HG02610 (cell line): ENCODE measurements around the gene PTPRD.

Experiments
- ATAC-seq: cut with Tn5 transposase; IDR thresholded peaks from one replicate; pipeline ENCODE4 v1.9.1; 2021; ENCODE audit warnings: mild to moderate bottlenecking, moderate library complexity; ENCODE audit not compliant: unreplicated experiment

PTPRD gene

GRCh38 chr9:10059044-10059443, 553.8 kb downstream of the PTPRD start:
- no peak for ATAC-seq

- no peak for ATAC-seq
Measured at GRCh38 chr9:10055886-10056395, 556.9 kb downstream of the PTPRD start.

- no peak for ATAC-seq
Measured at GRCh38 chr9:10054456-10054855, 558.3 kb downstream of the PTPRD start.

DNA sequence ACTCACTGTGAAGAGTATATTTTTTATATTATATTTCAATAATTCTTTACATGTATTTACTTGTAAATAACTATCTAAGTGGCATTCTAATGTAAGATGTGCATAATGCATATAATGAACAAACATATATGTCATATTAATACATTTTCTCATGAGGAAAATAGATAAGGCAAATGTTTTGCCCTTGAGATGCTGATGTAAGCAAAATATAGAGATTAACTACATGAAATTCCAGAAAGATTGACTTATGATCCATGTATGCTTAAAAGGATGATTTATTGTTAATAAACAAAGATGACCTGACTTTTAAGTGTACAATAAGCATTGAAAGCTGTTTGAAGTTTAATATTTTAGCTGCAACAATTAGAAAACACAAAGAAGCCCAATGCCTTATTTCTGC, 559.9 kb downstream of the PTPRD start:
- no peak for ATAC-seq

DNA sequence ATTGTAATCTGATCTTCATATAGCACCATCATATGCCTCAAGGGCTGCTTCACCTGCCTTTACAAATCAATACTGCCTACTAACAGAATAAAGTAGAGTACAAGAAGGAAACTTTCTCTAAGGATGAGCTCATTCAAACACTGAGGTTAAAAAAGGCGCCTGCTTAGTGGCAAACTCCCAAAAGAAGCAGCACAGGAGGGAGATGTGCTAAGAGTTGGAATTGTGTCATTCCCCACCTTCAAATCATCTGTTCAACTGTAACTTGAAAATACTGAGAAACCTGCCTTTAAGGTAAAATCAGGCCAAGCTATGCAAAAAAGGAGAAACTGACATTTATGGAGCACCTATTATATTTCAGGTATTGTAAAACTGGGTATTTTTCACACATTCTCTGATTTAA, 560.6 kb downstream of the PTPRD start:
- no peak for ATAC-seq

GRCh38 chr9:10050016-10050415, 562.8 kb downstream of the PTPRD start:
- no peak for ATAC-seq

DNA sequence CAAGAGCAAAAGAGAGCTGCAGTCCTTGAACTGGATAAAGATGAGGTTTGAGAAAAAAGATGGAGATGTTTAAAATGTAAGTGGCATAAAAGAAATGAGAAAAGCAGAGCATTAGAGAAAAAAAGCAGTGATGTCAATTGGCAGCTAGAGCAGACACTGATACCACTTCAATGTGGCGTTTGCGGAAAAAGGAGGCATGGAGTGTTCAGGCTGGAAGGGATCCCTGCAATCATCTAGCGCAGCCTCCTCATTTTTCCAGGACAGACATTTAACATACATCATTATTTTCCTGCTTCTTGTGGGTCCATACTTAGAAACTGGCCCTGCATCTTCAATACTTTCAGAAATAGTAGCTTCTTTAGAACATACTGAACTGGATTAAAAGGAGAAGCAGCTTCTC, 563.8 kb downstream of the PTPRD start:
- ATAC-seq: no peak

DNA sequence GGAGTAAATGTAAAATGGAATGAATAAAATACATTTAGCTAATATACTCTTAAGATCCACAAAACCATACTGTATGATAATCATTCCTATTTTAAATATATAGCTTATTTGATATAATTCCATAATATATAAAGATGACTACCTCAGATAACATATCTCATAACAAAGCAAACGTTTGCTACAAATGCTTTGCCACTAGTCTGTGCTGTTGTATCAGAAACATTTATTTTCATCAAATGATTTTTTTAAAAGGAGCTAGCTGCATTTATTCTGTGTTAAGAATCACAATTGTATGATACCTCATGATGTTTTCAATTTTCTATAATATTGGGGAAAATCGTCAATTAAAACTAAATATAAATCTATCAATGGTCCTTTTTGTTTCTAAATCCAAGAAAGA, 567.2 kb downstream of the PTPRD start:
- no peak for ATAC-seq

GRCh38 chr9:10041726-10042229, 571.0 kb downstream of the PTPRD start:
- ATAC-seq: no peak

- no peak for ATAC-seq
Measured at GRCh38 chr9:10036095-10036494, 576.7 kb downstream of the PTPRD start.

DNA sequence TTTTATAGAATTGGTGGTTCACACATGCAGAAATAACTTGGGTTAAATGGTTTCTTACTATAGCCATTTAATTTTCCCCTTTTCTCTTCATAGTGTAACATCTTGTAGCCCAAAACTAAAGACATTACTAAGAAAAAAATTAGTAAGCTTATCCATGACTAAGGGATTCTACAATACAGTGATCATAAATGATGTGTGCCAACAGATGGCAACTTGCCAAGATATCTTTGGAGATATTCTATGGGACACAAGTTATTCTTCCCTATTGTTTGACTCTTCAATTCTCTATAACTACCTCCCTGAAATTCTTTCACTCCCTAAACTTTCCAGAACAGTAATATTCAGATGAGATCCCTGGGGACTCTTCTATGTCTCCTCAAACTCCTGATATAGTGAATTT, 580.6 kb downstream of the PTPRD start:
- ATAC-seq: no peak

DNA sequence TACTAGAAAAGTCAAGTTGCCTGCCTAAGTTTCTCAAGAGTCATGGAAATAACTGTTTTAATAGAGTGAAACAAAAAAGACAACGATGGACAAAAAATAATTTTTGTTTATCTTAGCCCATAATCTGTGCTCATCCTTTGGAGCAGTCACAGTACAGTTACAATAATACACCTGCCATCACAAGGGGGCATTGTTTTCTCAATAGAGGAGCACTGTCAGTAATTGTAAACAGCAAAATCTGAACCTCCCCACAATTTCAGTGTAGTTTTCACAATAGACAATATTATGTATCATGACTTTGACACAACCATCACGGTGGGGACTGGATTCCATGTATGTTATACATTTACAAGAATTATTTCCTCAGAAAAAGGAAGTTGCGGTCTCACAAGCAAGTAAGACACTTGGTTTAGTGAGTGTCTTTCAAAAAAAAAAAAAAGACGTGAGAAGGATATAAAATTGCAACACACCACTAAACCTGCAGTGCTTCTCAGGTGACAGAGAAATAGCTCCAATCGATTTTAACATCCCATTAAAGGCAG, 586.3 kb downstream of the PTPRD start:
- no peak for ATAC-seq

DNA sequence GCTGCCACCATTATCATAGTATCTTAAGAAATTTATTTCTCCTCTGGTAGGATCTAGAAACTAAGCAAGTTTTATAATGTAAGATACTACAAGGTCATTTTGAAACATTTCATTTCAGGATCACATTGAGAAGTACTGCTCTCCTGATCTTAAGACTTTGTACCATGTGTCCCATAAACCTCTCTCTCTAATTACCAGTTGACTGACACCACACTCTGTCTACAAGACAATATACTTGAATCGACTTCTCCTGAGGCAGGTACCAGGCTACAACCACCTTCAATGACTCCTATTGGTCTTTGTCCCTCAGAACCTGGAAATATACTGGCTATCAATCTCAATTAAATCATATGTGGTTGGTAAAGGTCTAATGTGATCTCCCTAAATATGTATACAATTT, 597.0 kb downstream of the PTPRD start:
- no peak for ATAC-seq

- no peak for ATAC-seq
Measured at GRCh38 chr9:10014889-10015288, 597.9 kb downstream of the PTPRD start.

- no peak for ATAC-seq
Measured at GRCh38 chr9:10009401-10009800, 603.4 kb downstream of the PTPRD start.

- no peak for ATAC-seq
Measured at GRCh38 chr9:10008101-10008799, 604.6 kb downstream of the PTPRD start.

- no peak for ATAC-seq
Measured at GRCh38 chr9:10007356-10007755, 605.4 kb downstream of the PTPRD start.

DNA sequence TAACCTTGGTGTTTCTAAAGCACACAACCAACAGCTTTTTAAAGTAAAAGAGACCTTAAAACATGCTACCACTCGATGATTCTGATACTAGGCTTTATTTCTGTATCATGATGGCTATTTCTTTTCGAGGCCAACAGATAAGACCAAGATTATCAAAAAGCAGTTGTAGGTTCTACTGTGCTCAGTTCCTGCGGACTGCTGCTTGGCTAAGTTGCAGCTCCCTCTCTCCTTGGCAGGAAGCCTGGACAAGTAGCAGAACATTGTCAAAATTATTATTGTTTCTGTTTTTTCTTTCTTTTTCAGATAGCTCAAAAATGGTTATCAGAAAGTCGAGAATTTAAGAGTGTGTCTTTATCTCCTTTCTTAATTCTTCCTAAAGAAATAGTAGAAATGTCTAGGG, 607.6 kb downstream of the PTPRD start:
- no peak for ATAC-seq

DNA sequence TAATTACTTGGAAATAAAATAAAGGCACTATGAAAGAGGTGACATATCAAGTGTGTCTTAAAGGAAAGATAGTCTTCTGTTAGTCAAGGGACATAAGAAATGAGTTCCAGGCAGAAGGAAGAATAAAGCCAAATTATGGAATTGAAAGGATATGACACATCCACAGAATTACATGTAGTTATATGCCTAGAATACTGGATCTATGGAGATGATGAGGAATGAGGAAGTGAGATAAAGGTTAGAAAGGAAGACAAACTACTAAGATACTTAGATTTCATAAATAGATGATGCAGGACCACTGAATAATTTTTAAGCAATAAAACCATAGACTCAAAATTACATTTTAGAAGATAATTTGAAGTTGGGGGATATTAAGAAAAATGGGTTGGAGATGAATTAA, 609.8 kb downstream of the PTPRD start:
- no peak for ATAC-seq

DNA sequence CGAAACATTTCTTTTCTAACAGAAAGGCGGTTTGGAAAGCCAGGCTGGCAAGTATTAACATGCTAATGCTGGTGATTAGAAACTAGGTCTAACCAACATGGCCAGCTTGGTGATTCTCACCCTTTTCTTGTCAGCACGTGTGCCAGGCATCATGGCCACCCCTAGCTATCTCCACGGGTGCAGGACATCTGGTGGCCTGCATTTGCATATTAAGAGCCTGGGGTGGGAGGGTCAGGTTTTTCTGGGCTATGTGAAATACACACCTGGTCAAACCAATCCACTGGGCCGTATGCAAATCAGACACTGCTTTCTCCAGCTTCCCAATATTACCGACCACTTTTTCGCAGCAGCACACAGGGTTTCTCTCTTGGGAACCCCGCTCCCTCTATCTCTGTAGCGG, 612.1 kb downstream of the PTPRD start:
- ATAC-seq: no peak

GRCh38 chr9:9998491-9999287, 614.1 kb downstream of the PTPRD start:
- ATAC-seq: peak; percentile 74

GRCh38 chr9:9997585-9997984, 615.2 kb downstream of the PTPRD start:
- no peak for ATAC-seq
